Chondrocyte (in vitro differentiated cells): ENCODE data around the gene TOM1L2. TPM values are rescaled to one million over a fixed set of nuclear protein-coding genes. Genes with fewer than 3 reads are reported as not detected.

Experiments
- DNase-seq: peaks from one replicate; pipeline ENCODE4 v3.0.0; 2021; ENCODE audit warnings: mixed read lengths, low spot score
- H3K27ac Mint-ChIP-seq: one replicate; pipeline ENCODE4 v1.8.0; 2021; ENCODE audit warnings: mild to moderate bottlenecking, moderate library complexity, mixed read lengths; ENCODE audit not compliant: unreplicated experiment
- H3K27me3 Mint-ChIP-seq: 2 replicates; pipeline ENCODE4 v1.8.0; 2021; ENCODE audit warnings: low read depth, mixed read lengths
- H3K36me3 Mint-ChIP-seq: 2 replicates; pipeline ENCODE4 v1.8.0; 2021; ENCODE audit warnings: low read depth, mixed read lengths
- H3K4me1 Mint-ChIP-seq: 2 replicates; pipeline ENCODE4 v1.8.0; 2021; ENCODE audit warnings: low read depth, mild to moderate bottlenecking, mixed read lengths
- H3K4me3 Mint-ChIP-seq: one replicate; pipeline ENCODE4 v1.8.0; 2021; ENCODE audit warnings: mild to moderate bottlenecking, moderate library complexity, mixed read lengths; ENCODE audit not compliant: unreplicated experiment
- H3K9me3 Mint-ChIP-seq: 2 replicates; pipeline ENCODE4 v1.8.0; 2021; ENCODE audit warnings: low read depth, mixed read lengths
- total RNA-seq: library from RNA; stranded (reverse); gene quantifications from 3 replicates; pipeline ENCODE4 v1.2.1, GENCODE V29; 2021
- TF ChIP-seq, protein P1 (sequence below): fragments of 200-600 bp; sonication (generic); IDR thresholded peaks from 2 replicates; pipeline ENCODE4 v1.5.0; 2021; ENCODE audit warnings: antibody characterized with exemption, mild to moderate bottlenecking, moderate library complexity

The TOM1L2 gene
- total RNA-seq, 1 donor from 2014 or later: 56.1 TPM

DNA sequence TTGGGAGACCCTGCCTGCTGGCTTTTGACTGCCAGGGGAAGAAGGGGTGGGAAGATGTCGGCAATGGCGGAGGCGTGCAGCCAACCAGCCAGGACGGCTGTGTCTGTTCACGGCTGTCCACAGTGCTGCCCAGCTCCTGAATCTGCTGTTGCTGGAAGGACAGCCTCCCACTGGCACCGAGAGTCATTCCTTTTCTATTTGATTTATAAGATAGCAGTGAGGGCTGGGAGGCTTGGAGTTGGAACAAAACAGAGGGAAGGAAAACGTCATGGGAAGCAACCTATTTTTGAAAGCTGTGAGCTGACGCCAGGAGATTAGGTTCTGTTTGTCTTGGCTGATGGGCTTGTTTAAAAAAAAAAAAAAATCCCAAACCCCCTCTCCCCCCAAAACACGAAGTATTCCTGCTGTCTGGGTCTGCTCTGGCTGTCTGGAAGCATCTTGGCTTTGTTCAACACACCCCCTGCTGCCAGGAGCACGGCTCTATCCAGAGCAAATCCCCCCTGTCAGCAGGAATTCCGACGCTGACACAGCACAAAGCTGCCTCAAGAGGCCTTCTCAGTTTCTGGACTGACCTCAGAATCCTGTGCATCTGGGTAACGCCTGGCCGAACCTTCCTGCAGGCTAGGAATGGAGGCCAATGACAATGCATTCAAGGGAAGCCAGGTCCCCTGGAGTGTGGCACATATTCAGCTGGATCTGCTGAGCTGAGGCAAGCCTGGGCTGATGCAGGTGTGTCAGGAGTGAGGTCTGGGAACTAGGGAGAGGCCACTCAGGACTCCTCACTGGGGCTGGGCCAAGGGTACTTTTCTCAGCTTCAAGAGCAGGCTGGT, 94.5 kb downstream of the TOM1L2 start:
- peaks cover 27% of the 10 kb centered on the region for H3K4me1 Mint-ChIP-seq
- peaks cover 16% of the 10 kb centered on the region for H3K36me3 Mint-ChIP-seq
- TF ChIP-seq, protein P1, sequence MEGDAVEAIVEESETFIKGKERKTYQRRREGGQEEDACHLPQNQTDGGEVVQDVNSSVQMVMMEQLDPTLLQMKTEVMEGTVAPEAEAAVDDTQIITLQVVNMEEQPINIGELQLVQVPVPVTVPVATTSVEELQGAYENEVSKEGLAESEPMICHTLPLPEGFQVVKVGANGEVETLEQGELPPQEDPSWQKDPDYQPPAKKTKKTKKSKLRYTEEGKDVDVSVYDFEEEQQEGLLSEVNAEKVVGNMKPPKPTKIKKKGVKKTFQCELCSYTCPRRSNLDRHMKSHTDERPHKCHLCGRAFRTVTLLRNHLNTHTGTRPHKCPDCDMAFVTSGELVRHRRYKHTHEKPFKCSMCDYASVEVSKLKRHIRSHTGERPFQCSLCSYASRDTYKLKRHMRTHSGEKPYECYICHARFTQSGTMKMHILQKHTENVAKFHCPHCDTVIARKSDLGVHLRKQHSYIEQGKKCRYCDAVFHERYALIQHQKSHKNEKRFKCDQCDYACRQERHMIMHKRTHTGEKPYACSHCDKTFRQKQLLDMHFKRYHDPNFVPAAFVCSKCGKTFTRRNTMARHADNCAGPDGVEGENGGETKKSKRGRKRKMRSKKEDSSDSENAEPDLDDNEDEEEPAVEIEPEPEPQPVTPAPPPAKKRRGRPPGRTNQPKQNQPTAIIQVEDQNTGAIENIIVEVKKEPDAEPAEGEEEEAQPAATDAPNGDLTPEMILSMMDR: peak; percentile 58
- no peaks in the 10 kb centered on the region for H3K27me3 Mint-ChIP-seq
- H3K9me3 Mint-ChIP-seq: no peaks in the 10 kb centered on the region
- peak overlapping the region; percentile 97 for H3K27ac Mint-ChIP-seq
- peak overlapping the region; percentile 58 for H3K4me3 Mint-ChIP-seq
- DNase-seq: no peak

DNA sequence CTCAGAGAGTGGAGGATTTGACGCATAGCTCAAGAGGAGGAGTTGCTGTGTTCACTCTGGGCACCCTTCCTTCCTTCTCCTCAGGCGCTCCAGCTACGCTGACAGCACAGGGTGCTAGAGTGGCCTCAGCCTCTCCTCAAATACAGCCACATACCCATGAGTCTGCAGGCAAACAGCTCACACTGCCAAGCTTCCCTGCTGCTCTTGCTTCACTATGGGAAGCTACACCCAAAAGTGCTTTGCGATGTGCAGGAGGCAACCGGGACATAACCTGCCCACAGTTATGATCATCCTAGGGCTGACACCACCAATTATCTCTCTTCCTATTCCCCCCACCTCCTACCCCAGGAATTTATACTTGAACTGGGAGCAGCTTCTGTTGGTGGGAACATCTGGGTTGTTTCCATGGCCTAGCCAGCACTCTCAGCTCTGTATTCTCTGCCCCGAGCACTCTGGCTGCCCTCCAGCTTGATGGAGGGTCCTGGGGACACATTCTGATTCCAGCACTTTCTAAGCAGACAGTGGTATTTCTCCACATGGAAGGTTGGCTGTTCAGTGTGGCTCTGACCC, 95.2 kb downstream of the TOM1L2 start:
- H3K4me3 Mint-ChIP-seq: peak overlapping the region; percentile 58

DNA sequence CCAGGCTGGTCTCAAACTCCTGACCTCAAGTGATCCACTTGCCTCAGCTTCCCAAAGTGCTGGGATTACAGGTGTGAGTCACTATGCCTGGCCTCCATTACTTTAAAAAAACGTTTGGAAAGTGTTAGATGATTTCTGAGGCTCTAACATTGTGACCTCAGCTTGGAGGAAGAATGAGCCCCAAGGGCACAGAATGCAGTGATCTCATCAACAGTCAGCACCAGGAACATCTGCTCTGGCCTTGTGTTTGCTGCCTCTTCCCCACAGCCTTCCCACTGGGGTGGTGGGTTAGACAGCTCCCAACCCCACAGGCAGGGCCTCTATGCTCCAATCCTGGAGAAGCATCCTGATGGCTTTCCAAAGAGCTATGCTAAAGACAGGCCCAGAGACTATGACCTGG, 97.7 kb downstream of the TOM1L2 start:
- TF ChIP-seq, protein P1: no peak
- peaks cover 14% of the 10 kb centered on the region for H3K36me3 Mint-ChIP-seq
- no peak for DNase-seq
- no peak overlapping the region for H3K27ac Mint-ChIP-seq
- no peak overlapping the region for H3K4me3 Mint-ChIP-seq
- H3K9me3 Mint-ChIP-seq: no peaks in the 10 kb centered on the region
- H3K4me1 Mint-ChIP-seq: peaks cover 27% of the 10 kb centered on the region
- no peaks in the 10 kb centered on the region for H3K27me3 Mint-ChIP-seq

More for the DNA sequence above, 95.2 kb downstream of the TOM1L2 start:
- Mint-ChIP-seq H3K27ac (peak overlapping the region; percentile 97), H3K4me1 (peaks cover 27% of the 10 kb centered on the region), H3K36me3 (peaks cover 14% of the 10 kb centered on the region), H3K27me3 (no peaks in the 10 kb centered on the region), H3K9me3 (no peaks in the 10 kb centered on the region)
- TF ChIP-seq, protein P1: no peak
- DNase-seq: no peak

DNA sequence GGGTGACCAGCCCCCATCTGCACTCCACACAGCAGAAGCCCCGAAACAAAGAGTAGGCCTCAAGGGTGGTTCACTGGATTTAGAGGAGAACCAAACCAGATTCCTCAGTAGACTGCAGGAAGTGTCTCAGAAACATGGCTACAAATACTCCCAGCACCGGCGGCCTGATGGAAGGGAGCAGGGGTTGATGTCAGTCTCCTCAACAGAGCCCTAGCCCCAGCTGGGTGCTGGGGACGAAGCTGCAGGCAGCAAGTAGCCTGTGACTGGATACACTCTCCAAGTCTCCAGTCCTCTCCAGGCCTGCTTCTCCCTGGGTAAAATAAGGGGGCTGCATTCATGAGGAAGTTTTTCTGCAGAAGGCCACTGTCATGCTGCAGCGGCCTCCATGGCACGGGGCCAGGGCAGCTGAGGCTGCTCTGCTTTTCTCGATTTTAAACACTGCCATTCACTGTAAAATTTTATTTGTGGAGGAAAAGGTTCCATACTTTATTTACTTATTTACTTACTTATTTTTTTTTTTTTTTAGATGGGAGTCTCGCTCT, 98.7 kb downstream of the TOM1L2 start:
- TF ChIP-seq, protein P1: no peak
- no peak for DNase-seq
- H3K9me3 Mint-ChIP-seq: no peaks in the 10 kb centered on the region
- no peak overlapping the region for H3K4me3 Mint-ChIP-seq
- peaks cover 28% of the 10 kb centered on the region for H3K4me1 Mint-ChIP-seq
- H3K27ac Mint-ChIP-seq: no peak overlapping the region
- H3K36me3 Mint-ChIP-seq: peaks cover 18% of the 10 kb centered on the region
- H3K27me3 Mint-ChIP-seq: no peaks in the 10 kb centered on the region

DNA sequence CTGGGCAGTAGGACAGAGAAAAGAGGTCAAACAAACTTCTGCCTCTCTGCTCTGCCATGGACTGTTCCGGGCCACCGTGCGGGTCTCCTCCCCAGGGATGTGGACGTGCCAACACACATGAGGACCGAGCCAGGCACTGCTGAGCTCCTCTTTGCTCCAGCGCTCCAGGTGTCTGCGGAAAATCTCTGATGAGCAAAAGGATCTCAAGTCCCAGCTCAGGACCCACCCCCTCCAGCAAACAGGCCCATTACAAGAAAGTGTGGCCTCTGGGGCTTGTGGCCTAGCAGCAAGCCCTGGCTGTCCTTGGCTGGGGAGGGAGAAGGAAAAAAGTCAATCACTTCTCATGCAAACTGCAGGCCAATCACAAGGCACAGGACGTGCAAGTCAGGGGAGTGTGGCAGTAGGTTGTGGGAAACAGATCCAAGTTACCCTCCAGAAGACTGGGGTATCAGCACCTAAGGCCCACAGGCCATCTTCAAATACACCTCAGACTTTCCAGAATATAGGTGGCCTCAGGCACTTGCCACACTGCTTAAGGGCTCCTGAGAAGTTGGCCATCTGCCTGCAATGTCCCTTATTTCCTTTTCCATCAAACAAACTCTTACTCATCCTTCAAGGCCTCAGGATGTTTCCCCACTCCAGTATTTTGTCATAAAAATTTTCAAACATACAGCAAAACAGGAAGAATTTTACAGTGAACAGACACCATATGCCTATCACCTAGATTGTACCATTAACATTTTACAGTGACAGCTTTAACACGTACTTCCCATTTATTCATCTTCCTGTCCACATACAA, 99.5 kb downstream of the TOM1L2 start:
- no peak overlapping the region for H3K4me3 Mint-ChIP-seq
- peaks cover 18% of the 10 kb centered on the region for H3K36me3 Mint-ChIP-seq
- TF ChIP-seq, protein P1: no peak
- H3K27ac Mint-ChIP-seq: no peak overlapping the region
- no peak for DNase-seq
- peaks cover 21% of the 10 kb centered on the region for H3K4me1 Mint-ChIP-seq
- no peaks in the 10 kb centered on the region for H3K27me3 Mint-ChIP-seq
- no peaks in the 10 kb centered on the region for H3K9me3 Mint-ChIP-seq
